Stimulated activated CD4-positive, alpha-beta T cell treated with anti-CD3 and anti-CD28 coated beads, Interleukin-1b, Interleukin-23, amount 100 ng/mL, for 24 hours (primary cell): ENCODE data around the gene KLC1.

ENCODE experiments used
- DNase-seq, 4 experiments: peaks; one replicate each; pipeline ENCODE4 v3.0.0-alpha.2; 2020; ENCODE audit warnings: low read depth in 4 of 4, low spot score in 1 of 4

KLC1 gene

DNA sequence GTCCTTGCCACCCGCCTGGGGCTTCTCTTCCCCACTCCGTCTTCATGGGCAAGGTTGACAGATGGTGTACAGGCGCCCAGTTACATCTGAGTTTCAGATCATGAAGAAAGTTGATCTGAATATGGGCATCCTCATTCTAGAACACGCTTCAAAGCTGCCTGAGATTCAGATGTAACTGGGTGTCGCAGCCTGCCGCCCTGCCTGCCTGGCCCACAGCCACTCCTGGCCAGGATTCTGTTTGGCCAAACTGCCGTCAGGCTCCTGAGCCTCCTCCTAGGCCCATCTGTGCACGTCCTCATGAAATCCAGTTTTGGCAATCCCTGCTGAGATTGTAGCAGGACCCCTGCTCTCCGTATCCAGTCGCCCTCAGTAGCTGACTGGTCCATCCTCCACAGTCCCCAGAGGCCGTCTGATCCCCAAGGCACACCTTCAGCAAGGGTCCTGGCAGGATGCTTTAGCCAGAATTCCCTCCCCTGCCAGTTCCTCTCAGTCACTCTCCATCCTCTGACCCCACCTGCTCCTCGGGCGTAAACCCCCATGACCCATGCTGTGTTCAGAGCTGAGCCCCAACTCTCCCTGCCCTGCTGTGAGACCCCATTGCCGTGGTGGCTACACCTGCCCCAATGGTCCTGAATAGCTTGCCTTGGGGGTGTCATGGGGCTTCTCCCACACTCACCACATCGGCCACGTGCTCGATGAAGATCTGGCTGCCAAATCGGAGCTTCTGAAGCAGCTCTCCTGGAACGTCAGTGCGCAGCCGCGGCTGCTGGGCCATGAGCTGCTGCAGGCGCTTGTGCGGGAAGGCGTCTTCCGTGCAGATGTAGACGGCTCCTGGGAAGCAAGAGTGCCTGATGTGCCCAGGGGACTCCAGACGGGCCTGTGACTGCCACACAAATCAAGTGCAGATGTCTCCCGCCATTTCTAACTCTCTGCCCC lies 73.8 kb downstream of the KLC1 start:
- DNase-seq: no peak

DNA sequence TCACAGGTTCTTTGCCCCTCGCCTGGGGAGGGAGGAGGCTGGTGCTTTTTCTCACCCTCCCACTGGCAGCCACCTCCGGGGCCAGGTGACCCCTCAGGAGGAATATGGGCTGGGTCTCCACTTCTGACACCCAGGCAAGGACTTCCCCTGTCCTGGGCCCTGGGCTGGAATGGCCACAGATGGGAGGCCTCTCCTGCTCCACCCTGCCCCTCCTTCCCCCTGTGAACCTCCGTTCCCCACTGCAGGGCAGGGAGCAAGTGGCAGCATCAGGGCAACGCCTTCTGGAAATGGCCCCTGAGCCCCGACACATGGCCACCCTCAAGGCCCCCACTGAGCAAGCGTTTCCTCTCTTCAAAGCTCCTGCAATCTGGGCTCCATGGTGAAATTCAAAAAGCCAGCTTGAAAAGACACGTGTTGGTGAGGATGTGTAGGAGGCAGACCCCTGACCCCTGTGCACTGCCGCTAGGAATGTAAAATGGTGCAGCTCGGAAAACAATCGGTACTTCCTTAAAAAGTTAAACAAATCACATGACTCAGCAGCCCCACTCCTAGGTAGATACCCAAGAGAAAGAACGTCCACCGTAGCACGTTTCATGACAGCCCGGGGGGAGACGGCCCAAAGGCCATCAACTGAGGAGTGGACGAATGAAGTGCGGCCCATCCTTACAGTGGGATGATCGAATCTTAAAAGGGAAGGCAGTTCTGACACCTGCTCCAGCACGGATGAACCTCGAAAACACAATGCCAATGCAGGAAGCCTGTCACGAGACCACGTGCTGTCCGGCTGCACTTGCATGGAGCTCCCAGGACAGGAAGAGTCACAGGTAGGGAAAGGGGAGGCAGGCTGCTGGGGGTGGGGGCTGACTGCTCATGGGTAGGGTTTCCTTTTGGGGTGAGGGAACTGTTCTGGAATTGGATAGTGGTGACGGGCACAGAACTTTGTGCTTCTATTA lies 74.7 kb downstream of the KLC1 start:
- no peak for DNase-seq

DNA sequence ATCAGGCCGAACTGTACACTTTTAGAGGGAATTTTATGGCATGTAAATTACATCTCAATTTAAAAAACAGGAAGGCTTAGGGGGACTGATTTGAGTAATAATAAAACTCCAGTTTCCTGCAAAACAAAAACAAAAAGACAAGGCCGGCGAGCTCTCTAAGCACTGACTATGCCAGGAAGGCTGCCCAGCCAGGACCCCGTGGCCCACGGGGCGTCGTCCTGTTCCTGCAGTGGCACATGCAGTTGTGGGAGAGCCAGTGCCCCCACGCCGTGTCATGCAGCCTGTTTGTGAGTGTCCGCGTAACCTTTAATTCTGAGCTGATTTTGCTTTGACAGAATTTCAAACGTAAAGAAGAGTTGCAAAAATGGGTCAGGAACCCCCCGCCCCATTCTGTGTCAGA lies 75.7 kb downstream of the KLC1 start:
- no peak for DNase-seq

DNA sequence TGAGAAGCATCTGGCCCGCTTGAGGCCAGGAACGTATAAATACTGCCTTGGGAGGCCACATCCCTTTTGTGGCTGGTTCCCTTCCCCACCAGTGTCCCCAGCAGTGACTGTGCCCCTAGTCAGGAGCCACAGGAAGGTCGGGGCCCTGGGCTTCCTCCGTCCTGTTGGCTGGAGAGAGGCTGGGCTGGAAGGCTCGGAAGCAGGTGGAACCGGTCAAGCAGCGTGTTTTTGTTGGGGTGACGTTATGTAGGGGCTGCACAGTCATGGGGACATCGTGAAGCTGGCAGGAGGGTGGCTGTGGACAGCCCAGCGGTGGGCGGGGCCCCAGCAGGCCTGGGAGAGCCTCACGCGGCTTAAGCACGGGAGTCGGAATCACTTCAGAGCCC lies 76.1 kb downstream of the KLC1 start:
- no peak for DNase-seq

DNA sequence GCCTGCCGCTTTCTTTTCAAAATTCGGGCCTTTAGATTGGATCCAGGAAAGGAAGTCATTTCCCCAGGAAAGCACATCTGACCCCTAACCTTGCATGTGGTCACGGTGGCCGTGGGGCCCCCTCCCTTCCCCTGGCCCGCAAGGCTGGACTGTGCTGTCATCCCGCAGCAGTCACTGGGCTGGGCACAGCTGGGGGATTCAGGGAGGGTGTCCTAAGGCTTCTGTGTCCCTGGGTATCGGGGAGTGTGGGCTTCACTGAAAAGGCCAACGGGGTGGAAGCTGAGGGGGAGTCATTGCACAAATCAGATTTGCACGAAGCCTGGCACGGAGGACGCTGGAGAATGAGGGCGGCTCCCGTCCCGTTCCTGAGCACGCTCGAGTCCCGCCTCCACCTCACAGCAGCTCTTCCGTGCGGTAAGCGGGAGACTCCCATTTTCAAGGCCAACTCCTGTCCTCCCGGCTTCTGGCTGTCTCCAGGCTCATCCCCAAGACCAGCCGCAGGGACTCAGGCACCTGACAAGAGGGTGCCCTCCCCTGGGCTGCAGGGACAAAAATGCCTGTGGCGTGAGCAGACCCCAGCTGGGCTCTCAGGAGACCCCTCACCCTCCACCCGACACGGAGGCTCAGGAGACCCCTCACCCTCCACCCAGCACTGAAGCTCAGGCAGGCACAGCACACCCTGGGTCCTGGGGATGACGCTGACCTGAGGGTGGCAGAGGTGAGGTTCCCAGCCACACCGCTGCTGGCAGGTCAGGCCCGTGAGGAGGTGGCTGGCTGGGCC lies 76.7 kb downstream of the KLC1 start:
- DNase-seq: no peak

DNA sequence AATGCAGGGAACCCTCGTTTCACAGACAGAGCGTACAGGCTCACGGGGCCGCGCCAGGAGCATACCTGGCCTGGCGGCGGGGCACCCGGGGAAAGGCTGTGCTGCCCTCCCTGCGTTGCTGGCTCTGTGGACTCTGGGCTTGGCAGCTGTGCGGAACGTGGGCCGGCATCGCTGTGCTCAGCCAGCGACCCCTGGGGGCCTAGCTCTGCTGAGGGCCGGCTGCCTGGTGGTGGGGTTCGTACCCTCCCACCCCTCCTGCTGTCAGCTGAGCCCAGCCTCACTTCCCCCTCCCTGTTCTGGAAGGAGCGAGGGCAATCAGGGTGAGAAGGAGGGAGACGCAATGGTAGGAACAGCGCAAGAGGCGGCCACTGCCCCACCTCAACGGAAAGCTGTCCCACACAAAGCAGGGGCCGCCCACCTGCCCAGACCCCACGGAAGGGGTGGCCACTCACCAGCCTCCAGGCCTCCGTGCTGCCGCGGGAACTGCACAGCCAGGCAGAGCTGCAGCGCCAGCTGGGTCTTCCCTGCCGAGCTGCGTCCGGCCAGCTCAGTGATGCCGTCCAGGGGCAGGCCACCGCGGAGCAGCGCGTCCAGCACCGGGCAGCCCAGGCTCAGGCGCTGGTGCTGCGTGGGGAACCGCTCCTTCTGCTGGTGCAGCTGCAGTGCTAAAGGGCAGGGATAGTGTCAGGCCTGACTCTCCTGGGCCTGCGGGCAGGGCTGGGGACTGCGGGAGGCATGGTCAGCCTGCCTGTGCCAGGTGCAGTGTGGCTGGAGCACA lies 77.7 kb downstream of the KLC1 start:
- no peak for DNase-seq

DNA sequence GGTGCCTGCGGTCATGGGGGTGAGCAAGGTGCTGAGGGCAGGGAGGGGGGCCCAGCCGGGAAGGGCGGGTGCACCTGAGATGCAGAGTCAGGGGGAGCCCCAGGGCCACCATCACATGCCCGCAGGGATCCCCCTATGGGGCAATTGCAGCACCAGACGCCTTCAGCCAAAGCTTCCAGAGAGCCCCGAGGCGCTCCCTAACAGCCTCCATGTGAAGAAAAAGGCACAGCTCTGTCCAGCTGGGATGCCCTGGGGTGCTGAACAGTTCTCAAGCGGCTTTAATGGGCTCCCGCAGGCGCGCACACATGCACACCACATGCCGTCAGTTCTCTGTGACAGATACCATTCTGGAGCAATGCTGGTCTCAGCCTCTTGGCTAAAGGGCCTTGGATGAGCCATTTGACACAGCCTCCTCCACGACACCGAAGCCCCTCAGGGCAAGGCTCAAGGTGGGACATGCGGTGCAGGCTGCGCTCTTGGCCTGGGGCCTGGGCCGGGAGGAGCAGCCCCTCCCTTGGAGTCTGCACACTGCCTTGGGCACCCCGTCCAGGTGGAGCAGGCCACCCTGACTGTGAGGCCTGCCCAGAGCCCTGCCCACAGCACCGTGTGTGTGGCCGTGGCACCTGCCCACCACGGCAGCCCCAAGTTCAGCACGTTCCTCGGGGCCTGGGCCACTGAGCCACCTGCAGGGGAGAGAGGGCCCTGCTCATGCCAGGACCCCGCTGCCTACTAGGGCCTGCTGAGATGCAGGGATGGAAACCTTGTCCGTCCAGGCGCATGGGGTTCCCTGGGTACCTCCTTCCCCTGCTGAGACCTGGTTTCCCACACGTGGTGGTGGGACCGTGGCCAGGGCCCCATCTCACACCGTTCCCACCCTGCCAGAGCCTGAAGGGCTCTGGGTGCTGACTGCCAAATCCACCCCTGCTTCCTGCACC lies 78.6 kb downstream of the KLC1 start:
- no peak for DNase-seq

DNA sequence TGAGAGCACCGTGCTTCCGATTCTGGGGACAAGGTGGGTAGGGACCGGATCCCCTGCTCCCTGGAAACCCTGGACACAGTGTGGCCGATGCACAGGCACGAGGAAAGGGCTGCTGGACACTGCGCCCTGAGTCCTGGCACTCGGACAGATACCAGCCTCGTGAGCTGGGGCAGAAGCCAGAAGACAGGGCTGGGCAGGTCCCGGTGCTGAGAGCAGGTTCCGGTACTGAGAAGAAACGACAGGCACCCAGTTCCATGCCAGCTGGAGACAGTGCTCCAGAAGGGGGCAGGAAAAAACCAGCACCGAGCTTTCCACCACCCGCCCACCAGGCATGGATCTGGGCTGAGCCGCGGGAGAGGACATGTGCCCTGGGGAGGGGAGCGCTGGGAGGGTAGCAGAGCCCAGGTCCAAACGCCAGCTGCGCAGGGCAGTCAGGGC lies 79.8 kb downstream of the KLC1 start:
- DNase-seq: no peak

DNA sequence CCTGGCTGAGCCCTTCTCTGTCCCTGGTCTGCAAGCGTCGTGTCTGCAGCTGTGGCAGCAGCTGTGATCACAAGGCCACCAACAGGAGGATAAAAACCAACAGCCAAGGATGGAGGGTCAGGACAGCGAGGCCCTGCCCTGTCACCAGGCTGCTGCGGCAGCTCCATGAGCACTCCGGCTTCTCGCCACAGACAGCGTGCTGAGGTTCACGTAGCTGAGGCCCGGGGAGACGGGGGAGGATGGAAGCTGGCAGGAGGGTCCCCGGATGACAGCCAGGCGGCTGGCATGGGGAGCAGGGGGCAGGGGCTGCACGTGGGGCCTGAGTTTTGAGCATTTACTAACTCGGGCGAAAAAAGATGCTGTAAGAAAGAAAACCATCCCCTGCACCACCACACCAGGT lies 80.8 kb downstream of the KLC1 start:
- DNase-seq: no peak

DNA sequence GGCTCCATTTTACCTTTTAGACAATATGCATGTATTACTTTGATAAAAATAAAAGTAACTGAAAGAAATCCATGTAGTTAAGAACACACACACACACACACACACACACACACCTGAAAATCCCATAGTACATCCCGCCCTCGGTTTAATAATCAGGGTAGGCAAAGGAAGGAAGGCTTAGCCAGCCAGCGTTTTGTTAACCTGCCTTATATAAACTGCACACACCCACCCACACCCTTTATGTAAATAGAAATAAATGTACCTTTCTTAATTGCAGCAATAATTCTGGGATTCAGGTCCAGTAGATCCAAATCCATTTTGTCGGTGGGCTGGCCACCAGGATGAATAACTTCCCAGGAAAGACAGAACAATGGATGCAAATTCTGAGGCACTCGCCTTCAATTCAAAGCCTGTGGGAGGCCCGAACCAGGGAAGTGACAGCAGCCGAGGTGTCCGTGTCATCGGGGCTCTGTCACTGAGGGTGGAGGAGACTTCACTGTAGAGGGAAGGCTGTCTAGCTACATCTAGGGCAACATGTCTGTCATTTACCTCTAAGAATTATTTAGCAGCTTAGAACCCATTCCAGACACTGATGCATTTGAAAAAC lies 81.9 kb downstream of the KLC1 start:
- DNase-seq: no peak

DNA sequence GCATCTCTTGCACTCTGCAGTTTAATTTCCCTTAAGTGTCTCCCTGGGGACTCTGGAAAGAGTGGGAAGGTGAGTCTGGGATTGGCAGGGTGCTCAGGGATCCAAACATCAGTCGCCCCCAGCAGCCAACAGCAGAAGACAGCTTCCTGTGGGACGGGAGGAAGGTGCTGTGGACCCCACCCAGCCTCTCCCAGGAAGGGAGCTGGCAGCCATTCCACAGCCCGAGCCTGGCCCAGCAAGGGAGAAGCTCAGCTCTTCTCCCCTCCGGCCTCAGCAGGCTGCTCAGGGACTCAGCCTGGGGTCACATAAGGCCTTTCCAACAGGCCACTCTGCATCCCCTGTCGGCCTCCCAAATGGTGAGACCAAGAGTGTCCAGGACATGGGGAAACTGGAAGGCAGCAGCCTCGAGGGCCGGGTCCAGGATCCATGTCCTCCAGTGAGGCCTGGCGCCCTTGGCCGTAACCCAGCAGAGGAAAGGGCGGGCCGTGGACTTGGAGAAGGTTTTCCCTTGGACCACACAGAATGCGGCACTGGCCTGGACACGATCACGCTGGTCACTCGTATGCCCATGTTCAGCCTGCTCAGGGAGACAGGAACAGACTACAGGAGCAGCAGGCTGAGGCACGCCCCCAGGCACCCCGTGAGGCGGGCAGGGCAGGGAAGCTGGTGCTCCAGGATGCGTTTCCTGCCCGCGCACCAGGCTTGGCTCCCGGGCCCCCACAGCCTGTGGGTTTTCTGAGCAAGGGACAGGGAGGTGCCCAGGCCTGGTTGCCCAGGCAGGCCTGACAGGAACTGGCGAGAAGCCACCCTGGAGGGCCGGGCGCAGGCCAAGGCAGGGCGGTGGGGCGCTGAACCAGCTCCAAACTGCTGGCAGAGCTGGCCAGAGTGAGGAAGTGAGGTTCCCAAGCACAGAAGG lies 82.8 kb downstream of the KLC1 start:
- no peak for DNase-seq

DNA sequence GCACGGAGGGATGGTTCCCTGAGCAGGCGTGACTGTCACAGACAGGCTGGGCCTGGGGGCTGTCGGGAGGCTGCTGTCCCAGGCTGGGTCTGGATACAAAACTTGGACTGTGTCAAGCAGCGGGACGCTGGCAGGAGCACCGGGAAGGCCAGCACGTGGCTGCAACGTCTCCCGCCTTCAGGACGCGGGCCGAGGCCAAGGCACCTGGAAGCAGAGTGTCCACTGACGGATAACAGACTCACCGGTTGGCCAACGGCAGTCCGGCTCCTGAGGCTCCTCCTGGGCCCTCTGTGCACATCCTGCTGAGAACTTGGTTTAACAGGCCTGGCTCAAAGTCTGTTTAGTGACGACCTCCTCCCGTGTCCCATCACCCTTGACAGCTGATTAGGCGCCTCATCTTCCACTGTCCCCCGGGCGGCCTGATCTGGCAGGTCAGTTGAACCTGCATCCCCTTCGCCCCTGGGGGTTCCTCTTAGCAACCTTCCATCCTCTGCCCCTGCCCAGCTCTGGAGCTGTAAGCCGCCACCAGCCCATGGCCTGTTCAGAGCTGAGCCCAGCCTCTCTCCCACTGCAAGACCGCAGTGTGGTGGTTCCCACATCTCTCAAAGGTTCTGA lies 83.7 kb downstream of the KLC1 start:
- no peak for DNase-seq

DNA sequence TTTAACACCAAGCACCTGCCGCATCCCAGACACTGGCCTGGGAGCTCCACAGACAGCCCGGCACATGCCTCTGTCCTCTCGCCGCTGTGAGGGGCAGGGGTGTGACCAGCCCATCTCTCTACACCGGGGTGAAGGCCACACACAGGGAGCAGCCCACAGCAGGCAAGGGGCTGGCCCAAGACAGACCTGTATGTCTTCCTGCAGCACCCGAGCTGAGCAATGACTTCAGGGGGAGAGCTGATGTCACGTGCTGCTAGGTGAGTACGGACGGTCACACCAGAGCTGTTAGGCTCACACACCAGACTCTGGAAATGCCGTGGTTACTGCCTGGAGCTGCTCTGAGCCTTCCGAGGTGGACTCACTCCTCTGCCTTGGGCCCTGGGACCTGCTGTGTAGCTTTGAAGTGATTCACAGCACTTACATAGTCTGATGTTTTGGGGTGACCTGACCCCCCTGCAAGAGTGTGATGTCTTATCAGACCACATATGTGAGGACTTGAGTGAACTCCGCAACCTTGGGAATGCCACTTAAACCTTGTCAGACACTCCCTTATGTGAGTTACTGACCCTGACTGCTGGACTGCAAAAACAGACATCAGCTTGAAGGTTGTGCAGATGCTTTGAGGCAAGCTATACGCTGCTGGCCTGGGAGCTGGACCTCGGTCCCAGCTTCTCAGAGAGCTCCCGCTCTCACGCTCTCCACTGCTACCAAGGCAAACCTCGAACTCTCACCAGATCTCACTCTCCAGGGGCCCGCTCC lies 84.5 kb downstream of the KLC1 start:
- DNase-seq: no peak

DNA sequence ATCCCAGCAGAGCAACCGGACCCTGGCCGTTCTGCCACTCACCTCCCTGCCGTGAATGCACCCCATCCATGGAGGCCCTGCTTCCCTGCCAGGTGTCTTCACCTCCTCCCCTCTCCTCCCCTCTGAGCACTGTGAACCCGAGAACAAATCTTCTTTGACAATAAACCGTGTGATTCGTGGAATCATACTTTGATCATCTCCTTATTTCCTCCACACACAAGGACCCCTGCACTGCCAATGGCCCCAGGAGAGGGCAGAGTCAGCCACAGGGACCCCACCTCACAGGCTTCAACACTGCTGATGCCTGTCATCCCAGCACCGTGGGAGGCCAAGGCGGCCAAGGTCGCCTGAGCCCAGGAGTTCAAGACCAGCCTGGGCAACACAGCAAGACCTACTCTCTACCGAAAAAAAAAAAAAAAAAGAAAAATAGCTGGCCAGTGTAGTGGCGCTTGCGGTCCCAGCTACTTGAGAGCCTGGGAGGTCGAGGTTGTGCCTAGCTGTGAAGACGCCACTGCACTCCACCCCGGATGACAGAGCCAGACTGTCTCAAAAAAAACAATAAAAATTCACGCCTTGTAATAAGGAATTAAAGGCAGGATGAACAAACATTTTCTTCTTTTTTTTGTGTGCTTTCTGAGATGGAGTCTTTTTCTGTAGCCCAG lies 85.2 kb downstream of the KLC1 start:
- DNase-seq: no peak

DNA sequence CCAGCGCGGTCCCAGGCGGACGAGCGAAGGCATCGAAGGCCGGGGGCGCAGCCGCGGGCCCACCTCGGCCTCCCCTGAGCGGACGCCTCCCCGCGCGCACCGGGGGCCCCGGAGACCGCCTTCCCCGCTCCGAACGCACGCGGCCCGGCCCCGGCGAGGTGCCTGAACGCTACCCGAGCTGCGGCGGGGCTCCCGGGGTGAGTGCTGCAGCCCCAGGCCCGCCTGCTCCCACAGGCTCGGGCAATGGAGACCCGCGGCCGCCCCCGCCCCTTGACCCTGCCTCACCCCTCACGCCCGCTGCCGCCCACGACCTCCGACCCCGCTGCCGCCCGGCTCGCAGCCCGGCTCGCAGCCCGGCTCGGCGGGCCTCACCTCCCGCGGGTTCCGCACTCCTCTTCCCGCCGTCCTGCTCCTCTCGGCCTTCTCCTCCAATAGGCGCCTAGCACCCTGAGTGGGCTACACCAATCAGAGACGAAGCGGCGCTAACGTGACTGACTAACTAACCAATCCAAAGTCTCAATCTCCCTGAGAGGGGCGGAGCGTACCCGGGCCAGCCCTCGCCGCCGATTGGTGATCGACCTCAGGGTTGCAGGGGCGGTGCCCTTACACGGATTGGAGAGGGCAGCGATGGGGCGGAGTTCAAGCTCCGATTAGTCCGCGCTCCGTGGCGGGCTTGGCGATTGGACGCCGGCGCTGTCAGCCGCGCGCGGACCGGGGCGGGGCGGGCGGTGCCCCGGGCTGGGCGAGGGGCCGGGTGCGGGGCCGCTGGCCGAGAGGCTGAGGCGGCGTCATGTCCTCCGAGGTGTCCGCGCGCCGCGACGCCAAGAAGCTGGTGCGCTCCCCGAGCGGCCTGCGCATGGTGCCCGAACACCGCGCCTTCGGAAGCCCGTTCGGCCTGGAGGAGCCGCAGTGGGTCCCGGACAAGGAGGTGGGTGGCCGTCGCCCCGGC lies 86.3 kb downstream of the KLC1 start, which contains the start of the genes XRCC3 and ZFYVE21:
TSS of gene XRCC3 (minus strand) at position 400 of the 949 bp plus-strand sequence. CDS start 4,364 bp downstream, outside the sequence.
TSS of gene ZFYVE21 (plus strand) at position 759 of the 949 bp plus-strand sequence. CDS start at position 791, 32 bp downstream.
- DNase-seq: peak; percentile 98 to 100 (median 98)
